Esophagus squamous epithelium (tissue), 5 donors: ENCODE results near the gene SHQ1. TPM values are rescaled to one million over a fixed set of nuclear protein-coding genes. Genes with fewer than 3 reads are reported as not detected.
A peak's percentile ranks its signal among the peaks of the same experiment; 100 is the strongest.

ENCODE experiments used
- DNase-seq: peaks from one replicate; lab custom pipeline; 2025; lab: John Stamatoyannopoulos, UW
- H3K27ac ChIP-seq, 4 donors: fragments of 200-600 bp; sonication (generic); one replicate each; pipeline ENCODE4 v1.5.1; 2016 to 2019; ENCODE audit warnings: mild to moderate bottlenecking in 1 of 4
- H3K27me3 ChIP-seq, 4 donors: fragments of 200-600 bp; sonication (generic); 1 replicate in 3 of 4; 2 replicates in 1 of 4; pipeline versions ENCODE4 v1.5.1 to v1.6.0; 2017 to 2021; ENCODE audit warnings: antibody characterized with exemption in 1 of 4
- H3K36me3 ChIP-seq, 3 donors: fragments of 200-600 bp; sonication (generic); one replicate each; pipeline ENCODE4 v1.5.1; 2016 to 2019
- H3K4me1 ChIP-seq, 3 donors: fragments of 200-600 bp; sonication (generic); one replicate each; pipeline ENCODE4 v1.5.1; 2017 to 2019
- H3K4me3 ChIP-seq, 4 donors: fragments of 200-600 bp; sonication (generic); 1 replicate in 3 of 4; 2 replicates in 1 of 4; pipeline ENCODE4 v1.5.1; 2016 to 2019; ENCODE audit warnings: mild to moderate bottlenecking in 2 of 4, moderate library complexity in 1 of 4
- H3K9me3 ChIP-seq, 3 donors: fragments of 200-600 bp; sonication (generic); one replicate each; pipeline ENCODE4 v1.5.1; 2016 to 2019
- CTCF ChIP-seq, 6 experiments: fragments of 450-650 bp in 4 of 6; fragments of 200-600 bp in 2 of 6; sonication (generic) in 2 of 6; IDR thresholded peaks; one replicate each; pipeline ENCODE4 v1.5.1; 2016 to 2019; ENCODE audit warnings: antibody characterized with exemption in 6 of 6, mild to moderate bottlenecking in 4 of 6, moderate library complexity in 4 of 6
- POLR2A ChIP-seq, 4 donors: fragments of 450-650 bp; IDR thresholded peaks; one replicate each; pipeline ENCODE4 v1.6.1; 2017; ENCODE audit warnings: antibody characterized with exemption in 4 of 4, mild to moderate bottlenecking in 4 of 4, moderate library complexity in 3 of 4
- WGBS, 2 donors: methylation state at CpG; one replicate each; pipeline ENCODE4 v1.1.5; 2018; 5-methylcytosine and 5-hydroxymethylcytosine counted together
- intact Hi-C: fragments of 100-400 bp; cut with DNase I; formaldehyde crosslinking; loops from one replicate; pipeline ENCODE4 v1.15.0; 2022
- total RNA-seq, 4 donors: library from RNA; depleted of rRNA; stranded (reverse); fragments of >200 nt; gene quantifications; one replicate each; pipeline ENCODE4 v1.1.0, GENCODE V29; 2016
- donor health status: DM: yes; HTN: yes; CAD: no.

The SHQ1 gene
- total RNA-seq, 4 donors from 2014 or later, result 6.7 to 13.4 (median 12.5) TPM

DNA sequence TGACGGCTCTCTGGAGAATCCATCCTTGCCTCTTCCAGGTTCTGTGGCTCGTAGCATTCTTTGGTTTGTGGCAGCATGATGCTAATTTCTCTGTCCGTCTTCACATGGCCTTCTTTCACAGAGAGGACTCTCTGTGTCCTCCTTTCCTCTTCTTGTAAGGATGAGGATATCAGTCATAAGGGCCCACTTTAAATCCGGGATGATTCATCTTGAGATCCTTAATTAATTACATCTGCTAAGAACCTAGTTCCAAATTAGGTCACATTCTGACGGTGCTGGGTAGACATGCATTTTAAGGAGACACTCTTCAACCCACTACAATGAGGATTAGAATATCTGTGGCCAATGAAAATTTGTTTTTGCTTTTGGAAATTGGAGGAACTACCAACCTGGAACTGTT lies 23.9 kb upstream of the SHQ1 start:
- TF ChIP-seq POLR2A (IDR thresholded peaks at IDR 0.05) (no peak), CTCF (IDR thresholded peaks at IDR 0.05) (no peak)
- Histone ChIP-seq H3K27me3 (peaks cover 0 to 8% (median 0%) of the 10 kb centered on the region in 4 donors), H3K4me3 (no peak overlapping the region), H3K9me3 (no peaks in the 10 kb centered on the region), H3K36me3 (no peaks in the 10 kb centered on the region), H3K27ac (peak overlapping the region in 1 of 4 donors; percentile 39), H3K4me1 (no peaks in the 10 kb centered on the region)
- DNase-seq, result no peak
- intact Hi-C loops, result no loop called here
- 57 to 64% methylated on average over 5 of the region's 5 CpGs for WGBS, 2 donors

DNA sequence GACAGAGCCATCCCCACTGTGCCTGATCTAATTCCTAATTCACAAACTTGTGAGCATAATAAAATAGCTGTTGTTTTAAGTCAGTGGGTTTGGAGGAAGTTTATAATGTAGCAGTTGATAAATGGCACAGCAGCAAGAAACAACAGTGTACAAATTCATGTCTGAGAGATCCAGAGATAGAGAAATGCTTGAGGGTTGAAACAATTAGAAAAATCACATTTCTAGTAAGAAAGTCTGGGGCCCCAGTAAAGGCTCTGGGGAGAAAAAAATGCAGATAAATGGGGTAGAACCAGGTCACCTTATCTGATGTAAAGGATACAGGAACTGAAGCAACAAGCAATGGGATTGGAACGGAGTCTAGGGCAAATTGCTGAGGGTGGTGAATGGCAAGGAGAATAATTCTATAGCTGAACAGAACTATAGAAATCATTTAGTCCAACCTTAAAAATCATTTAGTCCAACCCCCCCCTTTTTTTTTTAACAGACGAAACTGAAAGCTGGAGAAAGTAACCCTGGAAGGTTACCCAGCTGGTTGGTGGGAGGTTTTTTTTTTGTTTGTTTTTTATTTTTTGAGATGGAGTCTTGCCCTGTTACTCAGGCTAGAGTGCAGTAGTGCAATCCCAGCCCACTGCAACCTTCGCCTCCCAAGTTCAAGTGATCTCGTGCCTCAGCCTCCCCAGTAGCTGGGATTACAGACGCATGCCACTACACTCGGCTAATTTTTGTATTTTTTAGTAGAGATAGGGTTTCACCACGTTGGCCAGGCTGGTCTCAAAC lies 14.3 kb upstream of the SHQ1 start:
- H3K27ac ChIP-seq, result no peak overlapping the region
- no peak overlapping the region for H3K4me3 ChIP-seq

GRCh38 chr3:72860846-72861245 lies 12.6 kb upstream of the SHQ1 start:
- no peak for DNase-seq
- Histone ChIP-seq H3K27me3 (peaks cover 0 to under 1% (median 0%) of the 10 kb centered on the region in 4 donors), H3K4me3 (no peak overlapping the region), H3K27ac (no peak overlapping the region), H3K9me3 (no peaks in the 10 kb centered on the region), H3K4me1 (no peaks in the 10 kb centered on the region), H3K36me3 (no peaks in the 10 kb centered on the region)
- intact Hi-C loops, result loop anchor here (10.0 kb wide), 1 partner anchor 74 kb away; no protein-coding TSS in a partner anchor
- no peak for TF ChIP-seq CTCF (IDR thresholded peaks at IDR 0.05)
- TF ChIP-seq POLR2A (IDR thresholded peaks at IDR 0.05), result no peak
- WGBS, 2 donors, result 53 to 79% methylated on average over 1 of the region's 1 CpG

More for the DNA sequence above, 14.3 kb upstream of the SHQ1 start:
- TF ChIP-seq POLR2A (IDR thresholded peaks at IDR 0.05), result no peak
- no peak for TF ChIP-seq CTCF (IDR thresholded peaks at IDR 0.05)
- no peak for DNase-seq
- Histone ChIP-seq H3K27me3 (no peaks in the 10 kb centered on the region), H3K36me3 (no peaks in the 10 kb centered on the region), H3K4me1 (no peaks in the 10 kb centered on the region), H3K9me3 (no peaks in the 10 kb centered on the region)
- WGBS, 2 donors, result 58 to 70% methylated on average over 7 of the region's 7 CpGs
- intact Hi-C loops, result loop anchor here (10.0 kb wide), 1 partner anchor 72 kb away; no protein-coding TSS in a partner anchor

GRCh38 chr3:72860053-72860452 lies 11.8 kb upstream of the SHQ1 start:
- no peaks in the 10 kb centered on the region for H3K9me3 ChIP-seq
- H3K27ac ChIP-seq, result no peak overlapping the region
- intact Hi-C loops, result loop anchor here (10.0 kb wide), 1 partner anchor 75 kb away; no protein-coding TSS in a partner anchor
- no peak overlapping the region for H3K4me3 ChIP-seq
- 52 to 73% methylated on average over 2 to 5 of the region's 5 CpGs for WGBS, 2 donors
- TF ChIP-seq POLR2A (IDR thresholded peaks at IDR 0.05) (no peak), CTCF (IDR thresholded peaks at IDR 0.05) (no peak)
- peaks cover 0 to 8% (median 0%) of the 10 kb centered on the region in 4 donors for H3K27me3 ChIP-seq
- H3K4me1 ChIP-seq, result no peaks in the 10 kb centered on the region
- DNase-seq, result no peak
- no peaks in the 10 kb centered on the region for H3K36me3 ChIP-seq

DNA sequence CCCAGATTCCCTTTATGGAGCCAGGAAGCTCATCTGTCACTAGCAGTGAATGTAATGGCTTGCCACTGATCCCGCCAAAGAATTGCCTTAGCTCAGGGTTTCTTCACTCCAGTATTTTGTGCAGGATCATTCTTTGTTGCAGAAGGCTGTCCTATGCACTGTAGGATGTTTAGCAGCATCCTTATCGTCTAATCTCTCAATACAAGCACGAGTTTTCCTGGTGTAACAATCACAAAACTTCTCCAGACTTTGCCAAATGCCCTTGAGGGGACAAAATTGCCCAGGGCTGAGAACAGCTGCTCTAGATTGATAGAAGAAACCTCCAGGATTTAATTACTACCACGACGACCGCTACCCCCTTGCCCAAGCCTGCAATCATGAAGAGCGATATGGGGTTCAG lies 6.8 kb upstream of the SHQ1 start:
- Histone ChIP-seq H3K27me3 (peaks cover 0 to 22% (median 0%) of the 10 kb centered on the region in 4 donors), H3K4me3 (no peak overlapping the region), H3K9me3 (no peaks in the 10 kb centered on the region), H3K36me3 (no peaks in the 10 kb centered on the region), H3K4me1 (peaks cover 0 to 4% (median 0%) of the 10 kb centered on the region in 3 donors), H3K27ac (no peak overlapping the region)
- no peak for DNase-seq
- 67 to 77% methylated on average over 7 of the region's 7 CpGs for WGBS, 2 donors
- no peak for TF ChIP-seq CTCF (IDR thresholded peaks at IDR 0.05)
- no peak for TF ChIP-seq POLR2A (IDR thresholded peaks at IDR 0.05)
- intact Hi-C loops, result no loop called here
